HG03097 (cell line): Measurements from ENCODE around the gene P3H3.

Source experiments
- ATAC-seq: cut with Tn5 transposase; IDR thresholded peaks from one replicate; pipeline ENCODE4 v1.9.1; 2021; ENCODE audit not compliant: unreplicated experiment, low FRiP score

P3H3 gene

DNA sequence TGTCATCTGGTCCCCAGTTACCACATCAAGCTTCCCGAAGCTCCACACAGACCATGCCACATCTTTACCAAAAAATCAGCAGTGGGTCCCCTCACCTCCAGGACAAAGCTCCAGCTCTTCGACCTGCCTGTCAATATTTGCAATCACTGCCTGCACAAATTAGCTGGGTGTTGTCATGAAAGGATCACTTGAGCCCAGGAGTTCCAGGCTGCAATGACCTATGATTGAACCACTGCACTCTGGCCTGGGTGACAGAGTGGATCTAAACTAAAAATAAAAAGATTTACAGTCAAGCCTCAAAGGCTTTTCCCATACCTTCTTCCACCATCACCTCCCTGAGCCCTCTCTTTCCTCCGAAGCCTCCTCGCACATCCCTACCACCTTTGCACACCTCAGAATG lies 31.6 kb upstream of the P3H3 start:
- ATAC-seq, result no peak

DNA sequence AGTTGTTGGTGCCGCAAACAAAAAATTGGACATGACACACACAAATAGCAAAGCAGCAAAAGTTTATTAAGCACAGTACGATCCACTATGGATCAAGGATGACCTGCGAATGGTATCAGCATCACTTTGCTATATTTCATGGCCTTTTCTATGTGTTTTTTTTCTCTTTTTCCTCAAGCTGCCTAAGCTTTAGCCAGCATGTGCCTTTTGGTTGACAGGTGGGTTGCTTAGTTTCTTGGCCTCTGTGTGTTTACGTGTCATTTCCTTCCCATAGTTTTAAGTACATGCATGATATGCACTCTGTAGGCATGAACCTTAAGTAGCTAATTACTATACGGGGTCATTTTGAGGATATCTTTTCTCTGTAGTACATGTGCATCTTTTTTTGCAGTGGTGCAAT lies 29.1 kb upstream of the P3H3 start:
- no peak for ATAC-seq

DNA sequence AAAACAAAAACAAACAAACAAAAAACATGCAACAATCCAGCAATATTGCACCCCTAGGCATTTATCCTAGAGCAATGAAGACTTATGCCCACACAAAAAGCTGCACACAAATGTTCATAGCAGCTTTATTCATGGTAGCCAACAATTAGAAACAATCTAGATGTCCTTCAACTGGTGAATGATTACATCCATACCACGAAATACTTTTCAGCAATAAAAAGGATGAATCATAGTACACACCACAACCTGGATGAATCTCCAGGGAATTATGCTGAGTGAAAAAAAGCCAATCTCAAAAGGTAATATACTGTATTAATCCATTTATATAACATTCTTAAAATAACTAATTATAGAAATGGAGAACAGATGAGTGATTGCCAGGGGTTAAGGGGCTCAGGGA lies 21.0 kb upstream of the P3H3 start:
- ATAC-seq, result no peak

DNA sequence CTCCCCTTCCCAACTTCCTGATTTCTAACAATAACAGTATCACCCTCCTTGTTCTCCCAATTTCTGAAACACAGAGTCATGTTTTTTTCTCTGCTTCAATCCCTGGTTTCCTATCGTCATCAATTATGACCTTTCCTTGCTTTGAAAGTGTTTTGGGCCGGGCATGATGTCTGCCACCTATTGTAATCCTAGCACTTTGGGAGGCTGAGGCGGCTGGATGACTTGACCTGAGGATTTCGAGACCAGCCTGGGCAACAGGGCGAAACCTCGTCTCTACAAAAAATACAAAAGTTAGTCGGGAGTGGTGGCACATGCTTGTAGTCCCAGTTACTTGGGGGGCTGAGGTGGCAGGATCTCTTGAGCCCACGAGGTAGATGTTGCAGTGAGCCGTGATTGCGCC lies 19.2 kb upstream of the P3H3 start:
- ATAC-seq, result no peak

DNA sequence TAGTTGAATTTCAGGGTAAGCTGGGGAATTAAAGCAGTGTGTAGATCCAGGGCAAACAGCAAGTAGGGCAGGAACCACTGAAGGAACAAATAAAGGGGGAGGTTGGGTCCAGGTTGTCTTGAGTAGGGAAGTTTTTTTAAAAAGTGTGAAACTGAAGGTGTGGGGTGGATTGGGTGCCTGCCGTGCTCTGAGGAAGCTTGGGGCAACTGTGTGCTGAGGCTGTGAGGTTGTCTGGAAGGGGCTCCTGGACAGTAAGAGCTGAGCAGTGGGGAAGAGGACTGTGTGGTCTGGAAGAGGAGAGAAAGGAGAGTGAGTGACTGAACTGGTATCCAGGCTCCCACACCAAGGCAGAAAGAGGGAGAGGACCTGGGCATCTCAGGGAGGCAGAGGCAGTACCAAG lies 17.4 kb upstream of the P3H3 start:
- ATAC-seq, result no peak

DNA sequence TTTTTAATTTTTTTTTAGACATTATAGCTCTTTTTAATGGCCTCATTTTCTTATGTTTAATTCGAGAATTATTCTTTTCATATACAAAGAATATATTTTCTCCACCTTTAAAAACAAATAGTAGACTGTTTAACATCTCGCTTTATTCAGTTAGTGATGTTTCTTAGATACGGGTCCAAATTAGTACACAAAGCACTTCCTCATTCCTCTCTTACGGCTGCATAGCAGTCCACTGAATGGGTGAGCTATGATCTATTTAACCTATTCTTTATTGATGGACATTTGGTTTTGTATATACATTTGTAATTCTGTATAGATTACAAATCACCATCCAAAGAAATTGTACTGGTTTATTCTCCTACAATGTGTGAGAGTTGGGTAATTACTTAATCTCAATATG lies 14.8 kb upstream of the P3H3 start:
- ATAC-seq, result no peak

DNA sequence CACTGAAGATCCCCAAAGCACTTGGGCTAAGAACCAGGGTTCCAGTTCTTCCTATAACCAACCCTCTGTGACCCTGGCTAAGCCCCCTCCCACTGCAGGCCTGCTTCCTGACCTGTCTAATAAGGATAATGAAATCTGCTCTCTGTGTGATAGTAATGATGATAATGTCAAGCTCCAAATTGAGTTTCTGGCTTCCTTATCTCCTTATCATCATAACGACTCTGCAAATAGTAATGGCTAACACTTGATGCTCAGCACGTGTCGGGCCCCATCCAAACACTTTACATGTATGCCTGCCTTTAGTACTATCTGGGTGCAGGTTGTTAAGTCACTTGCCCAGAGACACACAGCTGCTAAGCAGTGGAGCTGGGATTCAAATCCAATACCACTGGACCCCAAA lies 11.6 kb upstream of the P3H3 start:
- no peak for ATAC-seq

DNA sequence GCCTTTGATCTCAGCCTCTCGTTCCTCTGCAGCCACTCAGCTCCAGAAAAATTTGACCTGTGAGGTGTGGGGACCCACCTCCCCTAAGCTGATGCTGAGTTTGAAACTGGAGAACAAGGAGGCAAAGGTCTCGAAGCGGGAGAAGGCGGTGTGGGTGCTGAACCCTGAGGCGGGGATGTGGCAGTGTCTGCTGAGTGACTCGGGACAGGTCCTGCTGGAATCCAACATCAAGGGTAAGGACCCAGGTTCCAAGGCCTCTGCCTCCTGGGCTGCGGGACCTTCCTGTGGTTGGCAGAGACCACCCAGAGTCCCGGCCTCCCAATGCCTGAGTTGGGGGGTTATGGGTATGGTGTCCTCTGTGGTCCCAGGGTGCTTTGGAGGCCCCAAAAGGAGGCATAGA lies 11.1 kb upstream of the P3H3 start:
- no peak for ATAC-seq

DNA sequence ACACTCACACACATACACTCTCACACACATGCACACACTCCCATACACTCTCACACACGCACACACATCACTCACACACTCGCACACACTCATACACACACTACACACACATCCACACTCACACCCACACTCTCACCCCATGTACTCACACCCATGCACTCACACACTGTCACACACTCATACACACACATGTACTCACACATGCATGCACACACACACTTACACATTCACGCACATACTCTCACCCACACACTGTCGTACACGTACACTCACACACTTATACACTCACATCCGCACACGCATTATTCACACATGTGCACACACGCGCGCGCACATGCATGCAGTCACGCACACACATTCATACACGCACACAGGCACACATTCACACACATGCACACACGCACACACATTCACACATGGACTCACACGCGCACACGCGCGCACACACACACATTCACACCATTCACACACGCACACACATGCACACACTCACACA lies 10.5 kb upstream of the P3H3 start:
- ATAC-seq, result no peak

DNA sequence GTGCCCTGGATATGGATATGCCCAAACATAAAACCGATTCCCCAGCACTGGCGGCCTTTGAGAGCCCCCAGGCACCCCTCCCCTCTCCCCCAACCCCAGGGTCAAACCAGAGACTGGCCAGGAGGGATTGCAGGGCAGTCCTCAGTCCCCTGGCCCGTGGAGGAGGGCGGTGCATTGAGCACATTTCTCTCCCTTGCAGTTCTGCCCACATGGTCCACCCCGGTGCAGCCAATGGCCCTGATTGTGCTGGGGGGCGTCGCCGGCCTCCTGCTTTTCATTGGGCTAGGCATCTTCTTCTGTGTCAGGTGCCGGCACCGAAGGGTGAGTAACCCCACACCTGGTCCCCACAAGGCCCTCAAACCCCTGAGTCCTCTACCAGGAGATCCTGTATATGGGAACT lies 10.0 kb upstream of the P3H3 start:
- ATAC-seq, result no peak

DNA sequence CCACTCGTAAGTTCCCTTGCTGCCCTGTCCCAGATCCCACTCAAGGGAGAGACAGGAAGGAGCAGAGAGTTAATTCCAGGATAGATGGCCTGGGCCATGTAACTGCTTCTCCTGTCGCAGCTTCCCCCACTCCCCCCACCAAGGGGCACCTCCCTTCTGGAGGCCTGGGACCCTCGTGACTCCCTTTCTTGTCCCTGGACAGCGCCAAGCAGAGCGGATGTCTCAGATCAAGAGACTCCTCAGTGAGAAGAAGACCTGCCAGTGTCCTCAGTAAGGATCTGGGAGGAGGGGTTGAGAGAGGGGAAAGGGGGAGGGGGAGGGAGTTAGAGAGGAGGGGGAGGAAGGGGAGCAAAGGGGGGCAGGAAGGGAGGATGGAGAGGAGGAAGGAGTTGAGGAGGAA lies 9.6 kb upstream of the P3H3 start:
- ATAC-seq, result no peak

DNA sequence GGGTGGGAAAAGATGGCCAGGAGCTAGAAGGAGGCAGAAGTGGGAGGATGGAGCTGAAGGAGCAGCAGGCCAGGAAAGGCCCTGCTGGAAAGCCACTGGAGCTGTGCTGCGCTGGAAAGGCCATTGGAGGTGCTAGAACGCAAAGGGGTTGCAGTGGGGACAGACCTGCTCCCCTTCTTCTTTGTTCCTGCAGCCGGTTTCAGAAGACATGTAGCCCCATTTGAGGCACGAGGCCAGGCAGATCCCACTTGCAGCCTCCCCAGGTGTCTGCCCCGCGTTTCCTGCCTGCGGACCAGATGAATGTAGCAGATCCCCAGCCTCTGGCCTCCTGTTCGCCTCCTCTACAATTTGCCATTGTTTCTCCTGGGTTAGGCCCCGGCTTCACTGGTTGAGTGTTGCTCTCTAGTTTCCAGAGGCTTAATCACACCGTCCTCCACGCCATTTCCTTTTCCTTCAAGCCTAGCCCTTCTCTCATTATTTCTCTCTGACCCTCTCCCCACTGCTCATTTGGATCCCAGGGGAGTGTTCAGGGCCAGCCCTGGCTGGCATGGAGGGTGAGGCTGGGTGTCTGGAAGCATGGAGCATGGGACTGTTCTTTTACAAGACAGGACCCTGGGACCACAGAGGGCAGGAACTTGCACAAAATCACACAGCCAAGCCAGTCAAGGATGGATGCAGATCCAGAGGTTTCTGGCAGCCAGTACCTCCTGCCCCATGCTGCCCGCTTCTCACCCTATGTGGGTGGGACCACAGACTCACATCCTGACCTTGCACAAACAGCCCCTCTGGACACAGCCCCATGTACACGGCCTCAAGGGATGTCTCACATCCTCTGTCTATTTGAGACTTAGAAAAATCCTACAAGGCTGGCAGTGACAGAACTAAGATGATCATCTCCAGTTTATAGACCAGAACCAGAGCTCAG lies 8.8 kb upstream of the P3H3 start:
- ATAC-seq, result no peak

DNA sequence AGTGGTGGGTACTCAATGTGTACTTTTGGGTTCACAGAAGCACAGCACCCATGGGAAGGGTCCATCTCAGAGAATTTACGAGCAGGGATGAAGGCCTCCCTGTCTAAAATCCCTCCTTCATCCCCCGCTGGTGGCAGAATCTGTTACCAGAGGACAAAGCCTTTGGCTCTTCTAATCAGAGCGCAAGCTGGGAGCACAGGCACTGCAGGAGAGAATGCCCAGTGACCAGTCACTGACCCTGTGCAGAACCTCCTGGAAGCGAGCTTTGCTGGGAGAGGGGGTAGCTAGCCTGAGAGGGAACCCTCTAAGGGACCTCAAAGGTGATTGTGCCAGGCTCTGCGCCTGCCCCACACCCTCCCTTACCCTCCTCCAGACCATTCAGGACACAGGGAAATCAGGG lies 8.0 kb upstream of the P3H3 start:
- no peak for ATAC-seq

DNA sequence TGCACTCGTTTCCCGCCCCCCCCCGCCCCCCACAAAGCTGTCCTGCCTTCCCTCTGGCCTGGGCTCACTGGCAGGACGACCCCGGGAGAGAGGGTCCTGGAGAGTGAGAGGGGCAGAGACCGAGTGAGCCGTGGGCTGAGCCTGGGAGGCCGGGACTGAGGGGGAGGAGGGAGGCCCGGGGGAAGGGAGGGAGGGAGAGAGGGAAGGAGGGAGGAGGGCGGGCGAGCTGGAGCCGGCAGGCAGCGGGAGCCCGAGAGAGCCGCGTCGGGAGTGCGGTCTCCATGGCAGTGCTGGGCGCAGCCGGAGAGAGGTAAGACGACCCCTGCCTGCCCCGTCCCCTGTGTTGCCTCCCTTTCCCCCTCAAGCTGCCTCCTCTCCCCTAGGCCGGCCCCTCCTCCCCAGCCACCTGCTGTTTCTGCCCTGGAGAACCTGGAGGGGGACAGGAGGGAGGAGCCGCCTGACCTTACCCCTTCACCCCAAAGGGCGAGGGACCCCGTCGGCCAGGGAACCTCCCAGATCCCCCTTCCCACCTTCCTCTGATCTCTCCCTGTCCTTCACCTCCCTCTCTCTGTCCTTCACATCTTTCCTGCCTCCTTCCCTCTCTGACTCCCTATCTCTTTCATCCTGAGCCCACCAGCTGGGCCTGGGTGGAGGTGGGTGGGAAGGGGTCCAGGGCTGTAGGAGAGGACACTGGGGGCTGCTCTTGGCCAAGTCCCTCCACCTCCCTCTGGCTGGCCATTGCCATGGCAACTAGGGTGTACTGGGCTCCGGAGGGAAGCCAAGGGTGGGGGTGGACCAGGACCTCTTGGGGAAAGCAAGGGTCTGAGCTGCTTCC lies 6.4 kb upstream of the P3H3 start, which contains the start of gene GPR162:
GPR162 (plus strand) TSS at position 231 of the 835 bp plus-strand sequence. CDS start 2,078 bp downstream, outside the sequence.
- ATAC-seq, result no peak

DNA sequence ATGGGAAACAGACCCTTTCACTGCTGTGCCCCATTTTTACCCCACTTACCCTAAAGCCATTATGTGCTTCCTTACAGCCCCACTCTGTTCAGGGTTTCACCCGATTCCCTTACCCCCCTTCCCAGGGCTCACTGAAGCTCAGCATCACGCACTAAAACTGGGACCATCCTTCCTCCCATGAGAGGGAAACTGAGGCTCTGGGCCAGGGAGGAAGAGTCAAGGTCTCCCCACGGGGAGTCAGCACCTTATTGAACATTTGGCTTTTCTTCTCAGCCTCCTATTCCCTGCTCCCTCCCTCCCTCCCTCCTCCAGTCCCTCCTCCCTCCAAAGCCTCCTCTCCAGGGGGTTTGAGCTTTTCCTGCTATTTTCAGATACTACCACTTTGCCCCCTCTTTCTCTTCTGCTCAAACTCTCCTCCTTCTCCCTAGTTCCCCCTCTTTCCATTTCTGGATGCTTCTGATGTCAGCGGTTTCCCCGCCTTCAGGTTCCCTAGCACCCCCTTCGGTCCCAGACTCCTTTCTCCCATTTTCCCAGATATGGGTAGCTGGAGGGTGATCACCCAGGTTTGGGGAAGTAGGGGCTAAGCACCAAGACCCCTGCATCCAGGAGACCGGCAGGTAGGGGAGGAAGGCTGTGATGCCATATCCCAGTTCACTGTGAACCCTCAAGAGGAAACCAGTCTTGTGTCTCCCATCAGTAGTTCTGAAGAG lies 5.6 kb upstream of the P3H3 start:
- ATAC-seq, result no peak

DNA sequence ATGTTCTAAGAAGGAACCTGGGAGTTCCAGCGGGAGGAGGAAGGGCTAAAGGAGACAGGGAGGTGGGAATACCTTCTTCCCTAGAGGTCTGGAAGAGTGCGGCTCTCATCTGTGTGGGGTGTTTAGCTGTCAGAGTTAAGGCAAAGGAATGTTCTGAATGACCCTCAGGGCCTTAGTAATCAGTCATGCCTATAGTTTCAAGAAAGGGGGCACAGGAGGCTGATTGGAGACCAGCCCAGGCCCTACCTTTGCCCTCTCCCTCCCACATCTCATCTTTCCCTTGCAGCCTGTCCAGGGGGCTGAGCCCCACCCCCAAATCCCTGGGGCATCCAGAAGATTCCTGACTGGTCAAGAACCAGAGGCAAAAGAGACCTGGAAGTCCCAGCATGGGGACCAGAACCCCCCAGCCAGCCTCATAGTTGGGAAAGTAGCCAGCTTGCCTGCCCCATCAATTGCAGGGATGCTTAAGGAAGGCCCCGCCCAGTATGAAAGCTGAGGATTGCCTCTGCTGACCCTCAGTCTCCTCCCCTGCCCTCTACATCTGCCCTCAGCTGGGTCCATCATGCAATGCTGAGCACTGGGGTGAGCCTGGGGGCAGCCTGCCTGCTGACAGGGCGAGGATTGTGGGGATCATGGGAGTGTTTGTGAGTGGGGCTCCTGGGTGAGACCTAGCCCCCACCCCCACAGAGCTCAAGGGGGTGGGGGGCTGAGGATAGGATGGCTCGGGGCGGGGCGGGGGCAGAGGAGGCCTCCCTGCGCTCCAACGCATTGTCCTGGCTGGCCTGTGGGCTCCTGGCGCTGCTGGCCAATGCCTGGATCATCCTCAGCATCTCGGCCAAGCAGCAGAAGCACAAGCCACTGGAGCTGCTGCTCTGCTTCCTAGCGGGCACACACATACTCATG lies 4.8 kb upstream of the P3H3 start:
- ATAC-seq, result no peak

DNA sequence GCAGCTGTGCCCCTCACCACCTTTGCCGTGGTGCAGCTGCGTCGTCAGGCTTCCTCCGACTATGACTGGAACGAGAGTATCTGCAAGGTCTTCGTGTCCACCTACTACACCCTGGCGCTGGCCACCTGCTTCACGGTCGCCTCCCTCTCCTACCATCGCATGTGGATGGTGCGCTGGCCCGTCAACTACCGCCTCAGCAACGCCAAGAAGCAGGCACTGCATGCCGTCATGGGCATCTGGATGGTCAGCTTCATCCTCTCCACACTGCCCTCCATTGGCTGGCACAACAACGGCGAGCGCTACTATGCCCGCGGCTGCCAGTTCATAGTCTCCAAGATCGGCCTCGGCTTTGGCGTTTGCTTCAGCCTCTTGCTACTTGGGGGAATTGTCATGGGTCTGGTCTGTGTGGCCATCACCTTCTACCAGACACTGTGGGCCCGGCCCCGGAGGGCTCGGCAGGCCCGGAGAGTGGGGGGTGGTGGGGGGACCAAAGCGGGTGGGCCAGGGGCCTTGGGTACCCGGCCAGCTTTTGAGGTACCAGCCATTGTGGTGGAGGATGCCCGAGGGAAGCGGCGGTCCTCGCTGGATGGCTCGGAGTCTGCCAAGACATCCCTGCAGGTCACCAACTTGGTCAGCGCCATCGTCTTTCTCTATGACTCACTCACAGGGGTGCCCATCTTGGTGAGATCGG lies 4.0 kb upstream of the P3H3 start:
- no peak for ATAC-seq

DNA sequence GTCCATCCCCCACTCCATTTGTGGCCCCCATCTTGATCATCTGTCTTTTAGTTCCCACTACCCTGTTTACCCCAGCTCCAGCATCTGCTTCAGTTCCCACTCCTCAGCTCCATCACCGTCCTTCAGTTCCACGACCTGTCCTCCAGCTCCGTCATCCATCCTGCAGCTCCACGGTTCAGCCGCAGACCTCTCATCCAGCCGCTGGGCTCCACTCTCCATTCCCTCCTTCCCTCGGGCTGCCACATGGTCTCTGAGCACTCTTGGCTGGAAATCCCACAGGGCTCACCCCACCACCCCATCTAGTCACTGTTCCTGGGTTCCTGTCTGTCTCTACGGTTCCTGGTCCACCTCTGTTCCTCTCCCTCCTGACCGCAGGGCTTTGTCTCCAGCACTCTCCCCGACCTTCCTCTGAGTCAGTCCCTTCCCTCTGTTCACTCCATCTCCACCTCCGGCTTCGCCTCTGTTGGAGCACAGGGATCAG lies 3.3 kb upstream of the P3H3 start:
- ATAC-seq, result no peak
